ENCODE measurements around the gene SLIT1.

The SLIT1 gene

GRCh38 chr10:97120370-97120769, 65.4 kb downstream of the SLIT1 start:
- no peak overlapping the region for H3K4me3 ChIP-seq (ENCODE audit: control insufficient read depth, low read depth, low read length)
- TF ChIP-seq CTCF (IDR thresholded peaks at IDR 0.05; ENCODE audit: control insufficient read depth, insufficient read depth, low read depth, low read length, missing control alignments) = no peak
- DNase-seq (ENCODE audit: low read depth) = no peak

- TF ChIP-seq CTCF (IDR thresholded peaks at IDR 0.05; ENCODE audit: control insufficient read depth, insufficient read depth, low read depth, low read length, missing control alignments) = no peak
- no peak for DNase-seq (ENCODE audit: low read depth)
- H3K4me3 ChIP-seq (ENCODE audit: control insufficient read depth, low read depth, low read length) = no peak overlapping the region
Measured at GRCh38 chr10:97119058-97119745, 66.6 kb downstream of the SLIT1 start.

DNA sequence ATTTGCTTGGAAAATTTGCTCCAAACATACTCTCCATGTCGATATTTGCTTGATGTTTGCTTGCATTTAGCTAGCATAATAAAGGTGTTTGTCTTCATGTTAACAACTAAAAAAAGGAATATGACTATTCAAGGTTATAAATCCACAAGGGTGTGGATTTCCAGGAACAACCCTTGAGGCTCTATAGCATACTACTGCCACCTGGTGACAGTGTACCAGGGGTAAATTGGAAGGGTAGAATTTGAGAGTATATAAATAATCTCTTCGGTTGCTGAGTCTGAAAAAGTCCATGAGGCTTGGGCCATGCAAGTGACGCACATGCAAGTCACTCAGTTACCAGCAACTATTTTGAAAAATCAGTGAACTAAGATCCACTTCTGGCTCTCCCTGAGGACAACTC, 68.4 kb downstream of the SLIT1 start:
- H3K4me3 ChIP-seq (ENCODE audit: control insufficient read depth, low read depth, low read length) = no peak overlapping the region
- peak; percentile 27 for TF ChIP-seq CTCF (IDR thresholded peaks at IDR 0.05; ENCODE audit: control insufficient read depth, insufficient read depth, low read depth, low read length, missing control alignments)
- no peak for DNase-seq (ENCODE audit: low read depth)

DNA sequence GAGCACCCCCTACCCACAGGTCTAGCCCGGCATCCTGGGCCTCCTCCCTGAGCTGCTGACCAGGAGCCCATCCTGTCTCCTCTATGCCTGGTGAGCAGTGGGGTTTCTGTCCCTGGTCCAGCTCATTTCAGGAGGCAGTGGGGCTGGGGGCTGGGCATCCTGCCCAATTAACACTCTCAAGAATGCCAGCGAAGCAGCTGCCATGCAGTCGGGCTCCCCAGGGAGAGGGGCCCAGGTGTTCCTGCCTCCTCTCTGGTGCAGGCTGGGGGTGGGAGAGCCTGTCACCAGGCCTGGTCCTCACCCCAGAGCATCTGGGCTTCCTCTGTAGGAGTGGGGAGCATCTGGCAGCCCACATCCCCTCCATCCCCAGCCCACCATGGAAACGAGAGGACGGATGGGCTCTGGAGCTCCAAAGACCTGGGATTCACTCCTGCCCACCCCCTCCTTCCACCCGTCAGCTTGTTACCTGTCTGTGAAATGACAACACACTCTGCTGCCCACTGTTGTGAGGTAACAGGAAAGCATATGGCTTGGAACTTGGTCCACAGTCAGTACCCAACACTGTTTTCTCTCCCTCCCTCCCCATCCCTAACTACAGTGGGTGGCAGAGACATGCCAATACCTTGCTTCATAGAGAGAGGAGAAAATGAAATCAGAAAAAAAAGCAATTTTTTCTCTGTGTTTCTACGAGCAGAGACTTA, 69.1 kb downstream of the SLIT1 start:
- H3K4me3 ChIP-seq (ENCODE audit: control insufficient read depth, low read depth, low read length) = no peak overlapping the region
- DNase-seq (ENCODE audit: low read depth) = no peak
- no peak for TF ChIP-seq CTCF (IDR thresholded peaks at IDR 0.05; ENCODE audit: control insufficient read depth, insufficient read depth, low read depth, low read length, missing control alignments)

- no peak overlapping the region for H3K4me3 ChIP-seq (ENCODE audit: control insufficient read depth, low read depth, low read length)
- no peak for DNase-seq (ENCODE audit: low read depth)
- no peak for TF ChIP-seq CTCF (IDR thresholded peaks at IDR 0.05; ENCODE audit: control insufficient read depth, insufficient read depth, low read depth, low read length, missing control alignments)
Measured at GRCh38 chr10:97115846-97116245, 69.9 kb downstream of the SLIT1 start.

DNA sequence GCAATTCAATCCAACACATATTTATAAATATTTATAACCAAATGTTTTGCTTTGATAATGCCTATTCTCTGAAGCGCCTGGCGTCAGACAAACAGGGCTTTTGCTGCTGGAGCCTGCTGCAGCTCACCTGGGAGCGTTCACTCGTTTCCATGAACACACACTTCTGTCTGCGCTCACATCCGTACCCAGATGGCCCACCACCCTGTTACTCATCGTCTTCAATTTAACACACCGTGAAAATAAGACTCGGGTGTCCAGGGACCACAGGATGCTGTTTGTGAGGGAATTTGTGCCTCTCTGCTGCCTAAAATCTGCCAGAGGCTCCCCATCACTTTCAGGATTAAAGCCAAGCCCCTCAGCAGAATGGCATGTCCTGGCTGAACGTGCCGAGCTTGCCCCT, 74.1 kb downstream of the SLIT1 start:
- no peak for TF ChIP-seq CTCF (IDR thresholded peaks at IDR 0.05; ENCODE audit: control insufficient read depth, insufficient read depth, low read depth, low read length, missing control alignments)
- no peak for DNase-seq (ENCODE audit: low read depth)
- no peak overlapping the region for H3K4me3 ChIP-seq (ENCODE audit: control insufficient read depth, low read depth, low read length)
